ENCODE results near the gene MAN1B1.
"Not testable (repeated sequence)": the region's sequence is repeated elsewhere in the genome, so short reads cannot be mapped to it uniquely, and the experiment has no call there.

The MAN1B1 gene

GRCh38 chr9:137129456-137130175 lies 42.8 kb downstream of the MAN1B1 start:
- peak; percentile 94 for DNase-seq

DNA sequence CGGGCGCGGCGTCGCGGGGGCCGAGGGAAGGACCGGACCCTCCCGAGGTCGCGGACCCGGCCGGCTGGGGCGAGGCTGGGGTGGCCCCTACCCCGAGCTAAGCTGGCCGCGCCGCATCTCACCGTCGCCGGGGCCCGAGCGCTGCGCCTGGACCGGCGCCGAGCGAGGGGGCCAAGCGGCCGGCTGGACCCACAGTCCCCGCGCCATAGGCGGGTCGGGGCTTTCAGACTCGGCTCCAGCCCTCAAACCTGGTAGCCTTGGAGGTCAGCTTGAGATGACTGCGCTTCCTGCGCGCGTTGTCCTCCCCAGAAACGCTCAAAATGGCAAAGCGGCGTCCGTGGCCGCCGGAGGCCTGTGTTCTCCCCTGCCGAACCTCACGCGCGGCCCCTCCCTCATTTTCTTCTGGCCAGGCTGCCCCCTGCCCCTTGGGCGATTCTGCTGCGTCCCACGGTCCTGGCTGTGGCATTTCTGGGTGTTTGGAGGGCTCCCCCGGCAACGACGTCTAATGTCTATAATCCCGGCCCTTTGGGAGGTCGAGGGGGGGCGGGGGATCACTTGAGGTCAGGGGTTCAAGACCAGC lies 43.5 kb downstream of the MAN1B1 start:
- no peak for DNase-seq

GRCh38 chr9:137134191-137134590 lies 47.4 kb downstream of the MAN1B1 start:
- DNase-seq = no peak

- not testable (repeated sequence) for DNase-seq
Measured at GRCh38 chr9:137135154-137135553, 48.4 kb downstream of the MAN1B1 start.

GRCh38 chr9:137136261-137136880 lies 49.6 kb downstream of the MAN1B1 start:
- DNase-seq = no peak

GRCh38 chr9:137136881-137137607 lies 50.3 kb downstream of the MAN1B1 start:
- no peak for DNase-seq

DNA sequence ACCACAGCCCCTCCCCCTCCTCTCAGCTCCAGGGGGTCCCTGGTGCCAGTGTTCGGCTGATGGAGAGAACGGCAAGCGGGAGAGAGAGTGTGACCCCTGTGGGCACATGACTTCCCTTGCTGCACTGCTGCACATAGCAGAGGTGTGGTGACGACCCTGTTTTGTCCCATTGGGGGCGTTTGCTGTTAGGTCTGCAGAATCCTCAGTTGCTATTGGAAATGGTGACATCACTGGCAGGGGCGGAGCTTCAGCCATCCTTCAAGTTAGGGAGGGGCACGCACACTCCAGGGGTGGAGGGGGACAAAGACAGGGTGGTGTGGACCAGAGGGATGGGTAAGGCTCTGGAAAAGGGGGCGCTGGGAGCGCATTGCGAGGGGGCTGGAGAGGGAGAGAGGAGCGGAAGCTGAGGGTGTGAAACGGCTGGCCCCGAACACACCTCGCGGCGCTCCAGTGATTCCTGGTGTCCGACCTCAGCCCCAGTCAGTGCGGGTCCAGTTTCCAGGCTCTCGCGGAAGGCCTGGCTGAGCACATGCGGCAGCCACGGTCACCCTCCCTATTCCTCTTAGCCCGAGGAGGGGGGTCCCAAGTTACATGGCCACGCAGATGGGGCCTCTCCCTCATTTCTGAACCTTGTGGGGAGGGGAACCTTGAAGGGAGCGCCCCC lies 51.4 kb downstream of the MAN1B1 start:
- DNase-seq = peak; percentile 21

GRCh38 chr9:137138722-137139467 lies 52.1 kb downstream of the MAN1B1 start, which contains the start of gene GRIN1:
GRIN1 (plus strand) TSS chr9:137139154; CDS start chr9:137139487, 333 bp downstream.
- no peak for DNase-seq

DNA sequence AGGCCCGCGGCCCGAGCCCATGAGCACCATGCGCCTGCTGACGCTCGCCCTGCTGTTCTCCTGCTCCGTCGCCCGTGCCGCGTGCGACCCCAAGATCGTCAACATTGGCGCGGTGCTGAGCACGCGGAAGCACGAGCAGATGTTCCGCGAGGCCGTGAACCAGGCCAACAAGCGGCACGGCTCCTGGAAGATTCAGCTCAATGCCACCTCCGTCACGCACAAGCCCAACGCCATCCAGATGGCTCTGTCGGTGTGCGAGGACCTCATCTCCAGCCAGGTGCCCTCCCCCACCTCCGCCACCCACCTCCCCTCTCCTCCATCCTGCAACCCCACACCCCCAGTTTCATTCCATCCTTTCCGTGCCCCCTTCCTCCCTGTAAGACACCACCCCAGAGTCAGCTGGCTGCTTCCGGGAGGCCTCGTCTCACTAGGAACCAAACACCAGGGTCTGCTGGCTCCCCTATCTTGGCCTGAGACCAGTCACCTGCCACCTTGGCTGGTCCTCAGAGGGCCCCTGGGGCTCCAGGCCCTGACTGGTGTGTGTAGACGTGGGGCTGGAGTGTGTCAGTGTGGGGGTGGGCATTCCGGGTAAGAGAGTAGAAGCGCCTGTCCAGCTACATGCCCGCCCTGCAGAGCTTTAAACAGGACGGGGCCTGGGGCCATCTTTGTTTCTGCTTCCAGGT lies 52.8 kb downstream of the MAN1B1 start:
- DNase-seq = no peak

DNA sequence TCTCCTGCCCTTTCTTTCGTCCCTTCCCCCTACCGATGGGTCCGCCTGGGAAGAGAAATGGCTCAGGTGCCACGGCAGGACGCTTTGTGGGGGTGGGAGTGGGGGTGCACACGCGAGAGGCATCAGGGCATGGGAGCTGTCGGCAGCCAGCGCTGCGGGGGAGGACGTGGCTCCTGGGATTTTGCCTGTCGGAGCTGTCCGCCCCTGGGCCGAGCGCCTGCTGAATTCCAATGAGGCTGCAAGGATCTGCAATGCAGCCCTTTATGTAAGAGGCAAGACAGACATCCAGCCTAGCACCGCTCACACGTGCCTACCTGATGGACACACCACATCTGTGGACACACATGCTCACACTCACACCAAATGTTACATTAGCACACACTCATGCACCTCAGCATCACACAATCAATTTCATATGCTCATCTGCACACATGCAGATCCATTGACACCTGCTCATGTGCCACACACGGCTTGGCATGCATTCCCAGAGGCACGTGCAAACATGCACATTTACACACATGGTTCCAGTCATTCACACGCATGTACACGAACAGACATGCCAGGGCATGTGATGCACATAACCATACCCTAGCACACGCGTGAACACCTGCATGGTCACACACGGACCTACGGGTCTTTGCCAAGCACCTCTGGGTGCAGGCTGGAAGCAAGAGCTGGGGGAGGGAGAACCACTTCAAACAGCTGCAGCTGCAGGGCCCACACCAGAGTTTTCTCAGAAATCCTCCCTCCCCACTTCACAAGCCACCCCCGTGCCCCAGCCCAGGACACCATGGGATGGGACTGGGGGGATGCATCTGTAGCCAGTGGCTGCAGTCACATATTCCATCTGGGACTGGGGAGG lies 53.6 kb downstream of the MAN1B1 start:
- no peak for DNase-seq

GRCh38 chr9:137141050-137141810 lies 54.4 kb downstream of the MAN1B1 start:
- no peak for DNase-seq

DNA sequence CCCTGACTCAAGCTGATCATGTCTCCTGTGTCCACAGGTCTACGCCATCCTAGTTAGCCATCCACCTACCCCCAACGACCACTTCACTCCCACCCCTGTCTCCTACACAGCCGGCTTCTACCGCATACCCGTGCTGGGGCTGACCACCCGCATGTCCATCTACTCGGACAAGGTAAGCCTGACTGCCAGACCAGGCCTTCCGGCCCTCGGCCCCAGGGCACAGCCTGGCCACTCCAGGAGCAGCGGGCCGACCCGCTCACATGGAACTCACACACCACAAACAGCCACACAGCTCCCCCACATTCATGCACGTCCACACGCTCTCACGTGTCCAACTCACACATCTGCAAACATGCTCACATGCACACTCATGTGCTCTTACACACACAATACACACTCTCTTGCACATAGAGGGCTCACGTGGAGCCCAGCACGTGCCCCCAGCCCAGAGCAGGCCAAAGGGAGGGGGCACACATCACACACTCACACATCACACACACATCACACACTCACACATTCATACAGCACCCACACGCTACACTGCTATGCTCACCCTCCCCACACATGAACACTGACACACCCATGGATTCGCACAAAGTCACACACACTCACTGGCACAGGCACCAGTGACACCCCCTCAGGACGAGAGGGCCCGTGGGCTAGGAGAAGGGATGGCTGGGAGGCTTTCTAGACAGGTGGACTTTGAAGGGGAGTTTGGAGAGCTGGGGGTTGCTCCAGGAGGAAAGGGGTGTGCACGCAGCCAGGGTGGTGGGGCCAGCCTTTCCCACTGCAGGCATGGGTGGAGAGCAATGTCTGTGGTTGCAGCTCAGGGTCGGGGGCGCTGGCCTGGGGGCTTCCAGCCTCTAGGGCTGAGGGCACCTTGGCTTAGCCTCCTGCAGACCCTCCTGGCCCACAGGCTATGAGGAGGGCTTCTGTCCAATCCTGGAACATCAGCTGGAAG lies 55.5 kb downstream of the MAN1B1 start:
- no peak for DNase-seq

DNA sequence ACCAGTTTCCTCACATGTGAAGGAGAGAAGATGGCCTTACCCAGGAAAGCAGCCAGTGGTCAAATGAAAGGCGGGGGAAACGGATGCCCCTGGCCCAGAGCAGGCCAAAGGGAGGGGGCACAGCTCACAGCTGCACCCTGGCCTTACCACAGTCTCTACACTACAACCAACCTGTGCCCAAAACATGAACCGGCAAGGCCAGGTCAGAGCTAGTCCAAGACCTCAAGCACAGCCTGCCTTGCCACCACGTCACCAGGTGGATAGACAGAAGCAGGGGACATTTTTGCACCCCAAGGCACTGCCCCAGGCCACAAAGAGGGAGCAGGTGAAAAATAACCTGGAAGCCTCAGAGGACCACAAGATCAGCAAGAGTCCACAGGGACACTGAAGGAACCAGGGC lies 56.7 kb downstream of the MAN1B1 start:
- DNase-seq = no peak

DNA sequence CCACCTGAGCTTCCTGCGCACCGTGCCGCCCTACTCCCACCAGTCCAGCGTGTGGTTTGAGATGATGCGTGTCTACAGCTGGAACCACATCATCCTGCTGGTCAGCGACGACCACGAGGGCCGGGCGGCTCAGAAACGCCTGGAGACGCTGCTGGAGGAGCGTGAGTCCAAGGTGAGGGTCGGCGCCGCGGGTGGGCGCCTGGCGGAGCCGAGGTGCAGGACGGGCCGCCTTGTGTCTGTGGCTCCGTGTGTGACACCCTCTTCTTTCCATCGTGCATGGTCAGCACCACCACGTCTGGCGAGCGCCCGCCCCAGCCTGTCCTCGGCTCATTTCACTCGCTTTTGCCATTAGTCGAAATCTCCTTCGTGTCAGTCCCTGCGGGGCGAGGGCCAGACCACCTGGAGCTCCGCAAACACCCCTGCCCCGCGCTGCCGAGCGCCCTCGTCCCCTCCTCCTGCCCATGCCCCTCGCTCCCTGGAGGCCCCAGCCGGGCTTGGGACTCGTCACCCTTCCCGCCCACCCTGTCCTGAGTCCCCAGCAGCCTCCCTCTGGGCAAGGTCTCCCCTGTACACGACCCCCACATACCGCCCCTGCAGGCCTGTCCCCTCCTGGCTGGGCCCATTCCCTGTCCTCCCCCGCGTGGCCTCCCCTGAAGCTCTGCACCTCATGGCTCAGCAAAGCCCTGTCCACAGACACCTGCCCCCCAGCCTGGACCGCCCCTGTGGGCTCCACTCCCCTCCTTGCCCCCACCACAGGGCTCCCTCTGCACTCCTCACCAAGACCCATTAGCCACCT lies 59.1 kb downstream of the MAN1B1 start:
- DNase-seq = no peak

DNA sequence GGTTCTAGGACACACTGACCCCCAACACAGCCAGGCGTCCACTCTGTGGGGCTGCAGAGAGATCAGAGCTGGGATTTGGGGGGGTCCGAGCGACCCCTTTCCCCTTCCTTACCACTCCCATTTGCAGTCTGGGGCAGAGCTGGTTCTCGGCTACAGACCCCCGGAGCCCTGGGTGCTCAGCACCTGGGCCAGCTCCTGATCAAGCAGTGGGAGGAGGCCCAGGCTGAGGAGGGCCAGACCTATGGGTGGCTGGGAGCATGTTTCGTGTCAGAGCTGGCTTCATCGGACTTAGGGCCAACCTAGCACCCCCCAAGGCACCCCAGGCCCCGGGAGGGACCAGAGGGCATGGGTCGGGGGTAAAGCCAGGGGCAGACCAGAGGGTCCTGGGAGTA lies 59.7 kb downstream of the MAN1B1 start:
- DNase-seq = no peak

GRCh38 chr9:137147091-137147792 lies 60.5 kb downstream of the MAN1B1 start:
- DNase-seq = no peak

DNA sequence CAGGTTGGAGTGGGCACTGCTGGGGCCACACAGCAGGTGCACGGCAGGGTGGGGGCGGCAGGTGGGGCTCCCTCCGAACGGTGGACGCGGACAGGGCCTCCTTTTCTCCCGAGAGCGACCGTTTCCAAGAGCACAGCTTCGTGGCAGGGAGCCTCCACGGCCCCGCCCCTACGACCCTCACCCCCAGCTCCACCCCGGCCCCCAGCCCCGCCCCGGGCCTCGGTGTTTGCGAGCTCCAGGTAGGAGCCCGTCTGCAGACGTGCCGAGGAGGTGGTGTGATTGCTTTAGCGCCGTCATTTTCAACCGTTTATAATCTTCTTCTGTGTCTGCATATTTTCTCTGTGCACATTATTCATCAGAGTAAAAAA lies 61.0 kb downstream of the MAN1B1 start:
- no peak for DNase-seq

Data from activated CD4-positive, alpha-beta T cell treated with anti-CD3 and anti-CD28 coated beads, Interleukin-2, amount 50 U/mL, for 16 hours (primary cell).